ENCODE data around the gene NFAM1. TPM values are rescaled to one million over a fixed set of nuclear protein-coding genes. Genes with fewer than 3 reads are reported as not detected.

Gene NFAM1
- total RNA-seq, 1 experiment from 2014 or later: 3.8 TPM

DNA sequence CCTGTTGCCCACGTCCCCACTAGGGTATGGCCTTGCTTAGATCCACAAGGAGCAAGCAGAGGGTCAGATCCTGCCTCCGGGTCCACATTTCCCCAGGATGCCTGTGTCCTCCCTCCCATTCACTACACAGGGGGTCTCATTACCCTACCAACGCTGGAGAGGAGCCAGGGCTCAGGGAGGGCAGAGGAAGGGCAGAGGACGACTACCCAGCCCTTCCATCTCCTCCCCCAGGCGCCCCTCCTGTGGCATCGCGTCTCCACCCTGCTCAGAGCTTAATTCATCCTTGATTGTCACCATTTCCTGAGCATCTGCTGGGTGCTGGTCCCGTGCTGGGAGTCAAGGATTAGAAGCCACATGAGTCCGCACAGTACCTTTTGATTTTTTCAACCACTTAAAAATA is 5.0 kb downstream of the NFAM1 start:
- CTCF ChIA-PET: no interaction called here
- TF ChIP-seq EZH2 (IDR thresholded peaks at IDR 0.05; ENCODE audit: borderline replicate concordance, low read depth, low read length, poor library complexity, severe bottlenecking): no peak
- TF ChIP-seq, protein P1, sequence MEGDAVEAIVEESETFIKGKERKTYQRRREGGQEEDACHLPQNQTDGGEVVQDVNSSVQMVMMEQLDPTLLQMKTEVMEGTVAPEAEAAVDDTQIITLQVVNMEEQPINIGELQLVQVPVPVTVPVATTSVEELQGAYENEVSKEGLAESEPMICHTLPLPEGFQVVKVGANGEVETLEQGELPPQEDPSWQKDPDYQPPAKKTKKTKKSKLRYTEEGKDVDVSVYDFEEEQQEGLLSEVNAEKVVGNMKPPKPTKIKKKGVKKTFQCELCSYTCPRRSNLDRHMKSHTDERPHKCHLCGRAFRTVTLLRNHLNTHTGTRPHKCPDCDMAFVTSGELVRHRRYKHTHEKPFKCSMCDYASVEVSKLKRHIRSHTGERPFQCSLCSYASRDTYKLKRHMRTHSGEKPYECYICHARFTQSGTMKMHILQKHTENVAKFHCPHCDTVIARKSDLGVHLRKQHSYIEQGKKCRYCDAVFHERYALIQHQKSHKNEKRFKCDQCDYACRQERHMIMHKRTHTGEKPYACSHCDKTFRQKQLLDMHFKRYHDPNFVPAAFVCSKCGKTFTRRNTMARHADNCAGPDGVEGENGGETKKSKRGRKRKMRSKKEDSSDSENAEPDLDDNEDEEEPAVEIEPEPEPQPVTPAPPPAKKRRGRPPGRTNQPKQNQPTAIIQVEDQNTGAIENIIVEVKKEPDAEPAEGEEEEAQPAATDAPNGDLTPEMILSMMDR (conservative IDR thresholded peaks at IDR 0.05; ENCODE audit: low read depth, low read length): no peak
- Histone ChIP-seq H3K9me3 (ENCODE audit: low read depth, low read length, poor library complexity, severe bottlenecking) (no peaks in the 10 kb centered on the region), H3K27ac (ENCODE audit: low read depth, low read length, poor library complexity, severe bottlenecking) (no peak overlapping the region), H3K27me3 (replicated peaks; ENCODE audit: insufficient read depth, low read depth, low read length, poor library complexity) (no peaks in the 10 kb centered on the region), H3K36me3 (ENCODE audit: insufficient read depth, low read length, poor library complexity, severe bottlenecking) (no peaks in the 10 kb centered on the region), H3K4me3 (ENCODE audit: low read depth, low read length, poor library complexity, severe bottlenecking) (no peak overlapping the region), H3K4me1 (ENCODE audit: insufficient read depth, low read length, poor library complexity, severe bottlenecking) (peaks cover 41% of the 10 kb centered on the region)
- DNase-seq (ENCODE audit: low spot score): peak; percentile 91
- intact Hi-C loops (cut with micrococcal nuclease; ENCODE audit: unreplicated experiment): no loop called here
- no TSS peak for BruUV-seq (replicated peaks)
- POLR2A ChIA-PET (ENCODE audit: low non-redundant PET): no interaction called here

- Histone ChIP-seq H3K4me1 (ENCODE audit: insufficient read depth, low read length, poor library complexity, severe bottlenecking) (peaks cover 29% of the 10 kb centered on the region), H3K27ac (ENCODE audit: low read depth, low read length, poor library complexity, severe bottlenecking) (no peak overlapping the region), H3K4me3 (ENCODE audit: low read depth, low read length, poor library complexity, severe bottlenecking) (no peak overlapping the region), H3K9me3 (ENCODE audit: low read depth, low read length, poor library complexity, severe bottlenecking) (no peaks in the 10 kb centered on the region), H3K36me3 (ENCODE audit: insufficient read depth, low read length, poor library complexity, severe bottlenecking) (no peaks in the 10 kb centered on the region), H3K27me3 (replicated peaks; ENCODE audit: insufficient read depth, low read depth, low read length, poor library complexity) (no peaks in the 10 kb centered on the region)
- BruUV-seq (replicated peaks): no TSS peak
- no peak for DNase-seq (ENCODE audit: low spot score)
- intact Hi-C loops (cut with micrococcal nuclease; ENCODE audit: unreplicated experiment): no loop called here
- CTCF ChIA-PET: no interaction called here
- no peak for TF ChIP-seq EZH2 (IDR thresholded peaks at IDR 0.05; ENCODE audit: borderline replicate concordance, low read depth, low read length, poor library complexity, severe bottlenecking)
- TF ChIP-seq, protein P1 (conservative IDR thresholded peaks at IDR 0.05; ENCODE audit: low read depth, low read length): no peak
- POLR2A ChIA-PET (ENCODE audit: low non-redundant PET): no interaction called here
Observed at GRCh38 chr22:42425989-42426355, 6.2 kb downstream of the NFAM1 start.

DNA sequence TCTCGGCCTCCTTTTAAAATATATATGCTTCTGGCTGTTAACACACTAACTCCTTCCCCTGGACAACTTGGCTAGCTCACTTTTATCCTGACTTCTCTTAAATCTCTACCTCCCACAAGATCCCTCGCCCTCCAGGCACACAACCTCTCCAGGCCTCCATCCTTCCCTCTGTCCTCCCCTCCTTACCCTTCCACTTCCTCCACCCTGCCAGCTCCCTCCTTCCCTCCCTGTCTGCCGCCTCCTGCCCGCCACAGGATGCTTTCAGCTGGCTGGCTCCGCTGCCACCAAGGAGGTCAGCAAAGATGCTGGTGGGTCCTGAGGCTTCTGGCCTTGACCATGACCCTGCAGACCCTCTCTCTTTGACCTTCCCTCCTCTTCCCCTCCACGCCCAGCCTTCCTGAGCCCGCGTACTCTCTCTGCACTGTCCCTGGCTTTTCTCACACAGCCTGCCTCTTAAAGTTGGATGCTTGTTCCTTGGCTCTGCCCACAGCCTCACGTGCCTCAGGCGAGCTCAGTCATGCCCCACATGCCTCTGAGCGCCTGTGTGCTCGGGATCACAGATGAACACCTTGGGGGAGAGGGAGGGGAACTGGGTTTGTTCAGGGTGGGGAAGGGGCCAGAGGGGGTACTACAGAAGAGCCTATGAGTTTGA is 6.7 kb downstream of the NFAM1 start:
- intact Hi-C loops (cut with micrococcal nuclease; ENCODE audit: unreplicated experiment): no loop called here
- TF ChIP-seq EZH2 (IDR thresholded peaks at IDR 0.05; ENCODE audit: borderline replicate concordance, low read depth, low read length, poor library complexity, severe bottlenecking): no peak
- TF ChIP-seq, protein P1 (conservative IDR thresholded peaks at IDR 0.05; ENCODE audit: low read depth, low read length): no peak
- ChIA-PET CTCF (no interaction called here), POLR2A (ENCODE audit: low non-redundant PET) (no interaction called here)
- no TSS peak for BruUV-seq (replicated peaks)
- Histone ChIP-seq H3K4me3 (ENCODE audit: low read depth, low read length, poor library complexity, severe bottlenecking) (no peak overlapping the region), H3K36me3 (ENCODE audit: insufficient read depth, low read length, poor library complexity, severe bottlenecking) (no peaks in the 10 kb centered on the region), H3K9me3 (ENCODE audit: low read depth, low read length, poor library complexity, severe bottlenecking) (no peaks in the 10 kb centered on the region), H3K27ac (ENCODE audit: low read depth, low read length, poor library complexity, severe bottlenecking) (no peak overlapping the region), H3K4me1 (ENCODE audit: insufficient read depth, low read length, poor library complexity, severe bottlenecking) (peaks cover 24% of the 10 kb centered on the region), H3K27me3 (replicated peaks; ENCODE audit: insufficient read depth, low read depth, low read length, poor library complexity) (no peaks in the 10 kb centered on the region)
- DNase-seq (ENCODE audit: low spot score): no peak

All from A673 (cell line).